Esophagus muscularis mucosa (tissue), 4 donors: ENCODE measurements around the gene TNRC18.

ENCODE experiments used
- CTCF ChIP-seq, 3 experiments: fragments of 200-600 bp in 2 of 3; fragments of 450-650 bp in 1 of 3; sonication (generic) in 2 of 3; IDR thresholded peaks; one replicate each; pipeline ENCODE4 v1.5.1; 2017 to 2019; ENCODE audit warnings: antibody characterized with exemption in 3 of 3, mild to moderate bottlenecking in 2 of 3, moderate library complexity in 1 of 3
- EP300 ChIP-seq: sonication (generic); formaldehyde crosslinking; IDR thresholded peaks from one replicate; pipeline ENCODE4 v1.6.1; 2017; ENCODE audit warnings: antibody characterized with exemption
- POLR2A ChIP-seq: fragments of 450-650 bp; IDR thresholded peaks from one replicate; pipeline ENCODE4 v1.6.1; 2017; ENCODE audit warnings: antibody characterized with exemption, moderate library complexity, mild to moderate bottlenecking, low read depth

DNA sequence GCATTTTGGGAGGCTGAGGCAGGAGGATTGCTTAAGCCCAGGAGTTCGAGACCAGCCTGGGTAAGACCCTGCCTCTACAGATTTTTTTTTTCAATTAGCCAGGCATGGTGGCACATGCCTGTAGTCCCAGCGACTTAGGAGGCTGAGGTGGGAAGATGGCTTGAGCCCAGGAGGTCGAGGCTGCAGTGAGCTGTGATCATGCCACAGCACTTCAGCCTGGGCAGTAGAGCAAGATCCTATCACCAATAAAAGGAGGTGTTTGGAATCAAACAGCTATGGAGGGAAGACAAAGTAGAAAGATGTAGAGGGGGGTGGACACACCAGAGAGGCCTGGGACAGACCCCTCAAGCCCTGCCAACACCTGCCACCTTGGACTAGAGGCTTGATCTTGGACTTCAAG, 9.1 kb upstream of the TNRC18 start:
- TF ChIP-seq POLR2A (no peak), EP300 (no peak), CTCF (IDR thresholded peaks at IDR 0.05) (no peak)
